IPS-18a (cell line): Measurements from ENCODE around the gene LTBP4.

Experiments
- H3K27ac ChIP-seq: one replicate; pipeline ENCODE4 v1.5.1; 2013; ENCODE audit warnings: low read length
- H3K27me3 ChIP-seq: one replicate; pipeline ENCODE4 v1.6.1; 2013; ENCODE audit warnings: mild to moderate bottlenecking, low read length; ENCODE audit not compliant: control insufficient read depth, insufficient read depth
- H3K36me3 ChIP-seq: one replicate; pipeline ENCODE4 v1.6.1; 2013; ENCODE audit warnings: low read depth, low read length; ENCODE audit not compliant: control insufficient read depth
- H3K4me1 ChIP-seq: one replicate; pipeline ENCODE4 v1.6.1; 2013; ENCODE audit warnings: low read depth, low read length; ENCODE audit not compliant: control insufficient read depth
- H3K4me3 ChIP-seq: one replicate; pipeline ENCODE4 v1.5.1; 2013; ENCODE audit warnings: low read length
- H3K9ac ChIP-seq: one replicate; pipeline ENCODE4 v1.6.1; 2013; ENCODE audit warnings: mild to moderate bottlenecking, low read length, moderate library complexity
- H3K9me3 ChIP-seq: one replicate; pipeline ENCODE4 v1.6.1; 2013; ENCODE audit warnings: low read depth, low read length; ENCODE audit not compliant: control insufficient read depth

Gene LTBP4

DNA sequence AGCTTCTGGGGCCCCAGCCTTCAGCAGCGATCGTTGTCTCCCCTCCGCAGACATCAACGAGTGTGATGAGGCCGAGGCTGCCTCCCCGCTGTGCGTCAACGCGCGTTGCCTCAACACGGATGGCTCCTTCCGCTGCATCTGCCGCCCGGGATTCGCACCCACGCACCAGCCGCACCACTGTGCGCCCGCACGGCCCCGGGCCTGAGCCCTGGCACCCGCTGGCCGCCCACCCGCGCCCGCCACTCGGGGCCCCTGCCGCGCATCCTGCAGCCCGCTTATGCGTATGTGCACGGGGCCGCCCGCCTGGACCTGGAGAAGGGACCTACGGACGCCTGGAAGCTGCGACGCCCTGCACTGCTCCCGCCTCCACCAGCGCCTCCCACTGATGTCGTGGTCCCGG lies 28.2 kb downstream of the LTBP4 start:
- peaks cover 16% of the 10 kb centered on the region for H3K4me1 ChIP-seq
- H3K27me3 ChIP-seq, result peaks cover 13% of the 10 kb centered on the region
- no peak overlapping the region for H3K9ac ChIP-seq
- no peaks in the 10 kb centered on the region for H3K9me3 ChIP-seq
- H3K4me3 ChIP-seq, result no peak overlapping the region
- no peak overlapping the region for H3K27ac ChIP-seq
- peaks cover 5% of the 10 kb centered on the region for H3K36me3 ChIP-seq

DNA sequence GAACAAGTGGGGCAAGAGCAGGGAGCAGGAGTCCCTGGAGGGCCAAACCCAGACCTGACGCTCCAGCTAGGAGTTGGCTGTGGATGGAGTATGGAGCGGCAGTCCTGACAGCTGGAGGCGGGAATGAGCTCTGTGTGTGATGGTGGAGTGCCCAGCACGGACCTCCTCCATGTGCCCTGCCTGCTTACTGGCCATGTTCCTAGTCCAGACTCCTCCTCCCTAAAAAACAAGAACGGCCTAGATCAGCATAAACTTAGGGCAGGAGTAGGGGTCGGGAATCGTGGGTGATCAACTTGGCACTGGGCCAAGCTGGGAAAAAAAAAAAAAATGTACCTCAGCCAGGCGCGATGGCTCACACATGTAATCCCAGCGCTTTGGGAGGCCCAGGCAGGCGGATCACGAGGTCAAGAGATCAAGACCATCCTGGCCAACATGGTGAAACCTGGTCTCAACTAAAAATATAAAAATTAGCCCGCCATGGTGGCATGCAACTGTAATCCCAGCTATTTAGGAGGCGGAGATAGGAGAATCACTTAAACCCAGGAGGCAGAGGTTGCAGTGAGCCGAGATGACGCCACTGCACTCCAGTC lies 29.5 kb downstream of the LTBP4 start:
- Histone ChIP-seq H3K27ac (no peak overlapping the region), H3K4me1 (peaks cover 16% of the 10 kb centered on the region), H3K4me3 (no peak overlapping the region), H3K27me3 (peaks cover 24% of the 10 kb centered on the region), H3K9ac (no peak overlapping the region), H3K9me3 (no peaks in the 10 kb centered on the region), H3K36me3 (peaks cover 3% of the 10 kb centered on the region)

DNA sequence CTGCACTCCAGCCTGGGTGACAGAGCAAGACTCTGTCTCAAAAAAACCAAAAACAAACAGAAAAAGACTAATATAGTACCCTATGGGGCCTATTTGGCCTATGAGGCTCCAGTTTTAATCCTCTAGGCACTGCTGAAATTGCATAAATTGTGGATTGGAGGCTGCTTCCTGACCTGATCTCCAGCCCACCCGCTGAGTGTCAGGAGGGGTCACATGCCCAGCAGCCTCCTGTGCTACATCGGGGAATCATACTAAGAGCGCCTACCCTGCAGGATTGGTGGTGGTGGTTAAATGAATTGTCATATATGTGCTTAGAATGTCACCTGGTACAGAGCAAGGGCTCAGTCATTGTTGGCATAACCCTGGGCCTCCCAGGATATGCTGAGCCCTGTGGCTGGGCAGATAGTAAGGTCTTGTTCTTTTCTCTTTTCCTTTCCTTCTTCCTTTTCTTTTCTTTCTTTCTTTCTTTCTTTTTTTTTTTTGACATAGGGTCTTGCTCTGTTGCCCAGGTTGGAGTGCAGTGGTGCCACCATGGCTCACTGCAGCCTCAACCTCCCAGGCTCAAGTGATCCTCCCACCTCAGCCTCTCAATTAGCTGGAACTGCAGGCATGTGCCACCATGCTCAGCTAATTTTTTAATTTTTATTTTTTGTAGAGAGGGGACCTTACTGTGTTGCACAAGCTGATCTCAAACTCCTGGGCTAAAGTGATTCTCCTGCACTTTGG lies 31.3 kb downstream of the LTBP4 start:
- Histone ChIP-seq H3K4me3 (no peak overlapping the region), H3K27ac (no peak overlapping the region), H3K9me3 (no peaks in the 10 kb centered on the region), H3K4me1 (peaks cover 16% of the 10 kb centered on the region), H3K27me3 (peaks cover 28% of the 10 kb centered on the region), H3K9ac (no peak overlapping the region), H3K36me3 (peaks cover 3% of the 10 kb centered on the region)

DNA sequence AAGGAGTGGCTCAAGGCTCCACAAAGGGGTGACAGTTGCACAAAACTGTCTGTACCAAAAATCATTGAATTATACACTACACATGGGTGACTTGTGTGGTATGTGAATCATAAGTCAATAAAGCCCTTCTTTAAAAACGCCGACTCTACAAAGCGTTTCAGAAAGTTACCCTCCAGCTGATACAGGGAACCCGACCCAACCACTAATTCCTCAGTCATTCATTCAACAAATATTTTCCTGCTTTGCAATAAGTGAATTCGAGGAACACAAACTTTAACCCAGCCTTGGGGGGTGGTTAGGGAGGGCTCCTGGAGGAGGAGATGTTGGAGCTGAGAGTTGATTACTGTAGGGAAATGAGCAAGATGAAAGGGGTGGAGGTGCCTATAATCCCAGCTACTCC lies 32.0 kb downstream of the LTBP4 start:
- peaks cover 16% of the 10 kb centered on the region for H3K4me1 ChIP-seq
- H3K27me3 ChIP-seq, result peaks cover 28% of the 10 kb centered on the region
- no peak overlapping the region for H3K27ac ChIP-seq
- no peak overlapping the region for H3K9ac ChIP-seq
- H3K4me3 ChIP-seq, result no peak overlapping the region
- no peaks in the 10 kb centered on the region for H3K9me3 ChIP-seq
- peaks cover 3% of the 10 kb centered on the region for H3K36me3 ChIP-seq

- Histone ChIP-seq H3K27ac (no peak overlapping the region), H3K27me3 (peaks cover 23% of the 10 kb centered on the region), H3K36me3 (no peaks in the 10 kb centered on the region), H3K9me3 (no peaks in the 10 kb centered on the region), H3K9ac (no peak overlapping the region), H3K4me3 (no peak overlapping the region), H3K4me1 (peaks cover 6% of the 10 kb centered on the region)
These were observed 37.2 kb downstream of the LTBP4 start for GRCh38 chr19:40638327-40638726.

GRCh38 chr19:40639638-40639982 lies 38.4 kb downstream of the LTBP4 start:
- Histone ChIP-seq H3K27me3 (peaks cover 15% of the 10 kb centered on the region), H3K27ac (no peak overlapping the region), H3K4me3 (no peak overlapping the region), H3K4me1 (no peaks in the 10 kb centered on the region), H3K36me3 (no peaks in the 10 kb centered on the region), H3K9ac (no peak overlapping the region), H3K9me3 (no peaks in the 10 kb centered on the region)

DNA sequence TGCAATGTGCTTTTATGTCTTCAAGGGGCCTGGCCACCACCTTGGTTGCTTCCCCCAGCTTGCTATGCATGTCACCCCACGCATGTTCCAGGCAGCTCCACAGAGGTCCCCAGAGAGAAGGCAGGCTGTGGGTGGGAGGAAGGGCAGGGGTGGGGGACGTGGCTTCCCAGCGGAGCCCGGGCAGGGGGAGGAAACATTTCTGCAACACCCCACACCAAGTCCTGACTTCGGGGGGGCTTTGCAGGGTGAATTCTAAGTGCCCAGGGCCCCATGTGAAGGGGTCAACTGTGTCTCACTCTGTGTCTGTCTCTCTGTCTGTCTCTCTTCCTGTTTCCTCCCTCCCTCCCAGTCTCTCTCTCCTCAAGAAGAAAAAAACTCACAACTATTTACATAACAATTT lies 39.6 kb downstream of the LTBP4 start:
- peaks cover 4% of the 10 kb centered on the region for H3K27me3 ChIP-seq
- no peaks in the 10 kb centered on the region for H3K36me3 ChIP-seq
- H3K4me1 ChIP-seq, result no peaks in the 10 kb centered on the region
- H3K4me3 ChIP-seq, result no peak overlapping the region
- H3K9me3 ChIP-seq, result no peaks in the 10 kb centered on the region
- no peak overlapping the region for H3K27ac ChIP-seq
- H3K9ac ChIP-seq, result no peak overlapping the region

GRCh38 chr19:40641281-40641680 lies 40.1 kb downstream of the LTBP4 start:
- Histone ChIP-seq H3K27me3 (no peaks in the 10 kb centered on the region), H3K36me3 (no peaks in the 10 kb centered on the region), H3K4me1 (no peaks in the 10 kb centered on the region), H3K4me3 (no peak overlapping the region), H3K9ac (no peak overlapping the region), H3K9me3 (no peaks in the 10 kb centered on the region), H3K27ac (no peak overlapping the region)

DNA sequence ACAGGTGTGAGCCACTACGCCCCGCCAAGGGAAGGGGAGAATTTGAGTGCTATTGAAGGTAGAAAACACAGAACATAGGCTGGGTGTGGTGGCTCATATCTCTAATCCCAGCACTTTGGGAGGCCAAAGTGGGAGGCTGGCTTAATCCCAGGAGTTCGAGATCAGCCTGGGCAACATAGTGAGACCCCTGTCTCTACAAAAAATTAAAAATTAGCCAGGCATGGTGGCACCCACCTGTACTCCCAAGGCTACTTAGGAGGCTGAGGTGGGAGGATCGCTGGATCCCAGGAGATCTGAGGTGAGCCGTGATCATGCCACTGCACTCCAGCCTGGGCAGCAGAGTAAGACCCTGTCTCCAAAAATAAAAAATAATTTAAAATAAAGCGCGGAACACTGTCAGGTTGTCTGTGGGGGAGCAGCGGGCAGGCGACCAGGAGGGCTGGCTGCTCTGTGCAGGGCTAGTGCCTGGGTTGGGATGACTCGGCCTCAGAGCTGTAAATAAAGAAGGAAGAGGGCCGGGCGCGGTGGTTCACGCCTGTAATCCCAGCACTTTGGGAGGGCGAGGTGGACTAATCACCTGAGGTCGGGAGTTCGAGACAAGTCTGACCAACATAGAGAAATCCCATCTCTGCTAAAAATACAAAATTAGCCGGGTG lies 41.0 kb downstream of the LTBP4 start:
- H3K27me3 ChIP-seq, result no peaks in the 10 kb centered on the region
- no peaks in the 10 kb centered on the region for H3K4me1 ChIP-seq
- H3K27ac ChIP-seq, result no peak overlapping the region
- no peaks in the 10 kb centered on the region for H3K9me3 ChIP-seq
- no peak overlapping the region for H3K4me3 ChIP-seq
- H3K36me3 ChIP-seq, result no peaks in the 10 kb centered on the region
- H3K9ac ChIP-seq, result no peak overlapping the region

- Histone ChIP-seq H3K4me3 (no peak overlapping the region), H3K9ac (no peak overlapping the region), H3K36me3 (no peaks in the 10 kb centered on the region), H3K9me3 (no peaks in the 10 kb centered on the region), H3K4me1 (no peaks in the 10 kb centered on the region), H3K27me3 (no peaks in the 10 kb centered on the region), H3K27ac (no peak overlapping the region)
These were observed 41.7 kb downstream of the LTBP4 start for GRCh38 chr19:40642757-40643305.

DNA sequence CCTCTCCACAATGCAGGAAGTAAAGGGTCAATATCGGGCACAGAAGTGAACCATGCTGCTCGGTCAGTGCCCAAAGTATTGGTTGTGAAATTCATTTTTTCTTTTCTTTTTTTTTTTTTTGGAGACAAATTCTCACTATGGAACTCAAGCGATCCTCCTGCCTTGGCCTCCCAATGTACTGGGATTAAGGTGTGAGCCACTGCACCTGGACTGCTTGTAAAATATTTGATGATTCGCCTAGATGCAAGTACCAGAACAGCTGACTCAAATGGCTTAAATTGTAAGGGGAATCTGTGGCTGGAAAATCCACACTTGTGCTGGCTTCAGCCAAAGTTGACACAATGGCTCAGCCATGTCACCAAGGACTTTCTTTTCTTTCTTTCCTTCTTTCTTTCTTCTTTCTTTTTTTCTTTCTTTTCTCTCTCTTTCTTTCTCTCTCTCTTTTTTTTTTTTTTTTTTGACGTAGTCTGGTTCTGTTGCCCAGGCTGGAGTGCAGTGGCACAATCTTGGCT lies 45.6 kb downstream of the LTBP4 start:
- H3K27ac ChIP-seq, result no peak overlapping the region
- no peak overlapping the region for H3K4me3 ChIP-seq
- no peaks in the 10 kb centered on the region for H3K9me3 ChIP-seq
- no peaks in the 10 kb centered on the region for H3K4me1 ChIP-seq
- H3K36me3 ChIP-seq, result no peaks in the 10 kb centered on the region
- no peaks in the 10 kb centered on the region for H3K27me3 ChIP-seq
- no peak overlapping the region for H3K9ac ChIP-seq
